AG04450 (cell line): Measurements from ENCODE around the gene TMEM14C. TPM values are rescaled to one million over a fixed set of nuclear protein-coding genes. Genes with fewer than 3 reads are reported as not detected.

ENCODE experiments used
- CTCF ChIA-PET: fragments of 300-600, 350-600 bp; formaldehyde crosslinking; extraction: SDS; loops from one replicate; lab custom pipeline; 2022; ENCODE audit warnings: antibody characterized with exemption, inconsistent platforms; lab: Charles Lee
- POLR2A ChIA-PET: fragments of 350-600 bp; formaldehyde crosslinking; extraction: SDS; loops from one replicate; lab custom pipeline; 2021; ENCODE audit warnings: antibody characterized with exemption, inconsistent platforms; lab: Yijun Ruan, JAX
- DNase-seq: peaks from one replicate; pipeline ENCODE4 v3.0.0-alpha.2; 2011; ENCODE audit warnings: low read depth, low spot score
- H3K27ac ChIP-seq: one replicate; pipeline ENCODE4 v1.5.1; 2012; ENCODE audit warnings: low read depth, low read length, control low read depth
- H3K27me3 ChIP-seq: one replicate; pipeline ENCODE4 v1.6.0; 2012; ENCODE audit warnings: low read length; ENCODE audit not compliant: control insufficient read depth, insufficient read depth
- H3K4me3 ChIP-seq: 2 replicates; pipeline ENCODE4 v1.5.1; 2011; ENCODE audit warnings: mild to moderate bottlenecking, low read depth, low read length, control low read depth
- H3K9me3 ChIP-seq: 2 replicates; pipeline ENCODE4 v1.5.1; 2012; ENCODE audit warnings: low read length; ENCODE audit not compliant: control insufficient read depth, insufficient read depth
- polyA plus RNA-seq: library from polyadenylated mRNA; depleted of rRNA; stranded (reverse); fragments of >200 nt; gene quantifications from 2 replicates; pipeline ENCODE4 v1.2.3, GENCODE V29; 2011
- TF ChIP-seq, protein P1 (sequence below): IDR thresholded peaks from 2 replicates; pipeline ENCODE4 v1.5.1; 2011; ENCODE audit warnings: low read depth, low read length, control low read depth, inconsistent platforms

Gene TMEM14C
- polyA plus RNA-seq, 1 experiment: 385 TPM

DNA sequence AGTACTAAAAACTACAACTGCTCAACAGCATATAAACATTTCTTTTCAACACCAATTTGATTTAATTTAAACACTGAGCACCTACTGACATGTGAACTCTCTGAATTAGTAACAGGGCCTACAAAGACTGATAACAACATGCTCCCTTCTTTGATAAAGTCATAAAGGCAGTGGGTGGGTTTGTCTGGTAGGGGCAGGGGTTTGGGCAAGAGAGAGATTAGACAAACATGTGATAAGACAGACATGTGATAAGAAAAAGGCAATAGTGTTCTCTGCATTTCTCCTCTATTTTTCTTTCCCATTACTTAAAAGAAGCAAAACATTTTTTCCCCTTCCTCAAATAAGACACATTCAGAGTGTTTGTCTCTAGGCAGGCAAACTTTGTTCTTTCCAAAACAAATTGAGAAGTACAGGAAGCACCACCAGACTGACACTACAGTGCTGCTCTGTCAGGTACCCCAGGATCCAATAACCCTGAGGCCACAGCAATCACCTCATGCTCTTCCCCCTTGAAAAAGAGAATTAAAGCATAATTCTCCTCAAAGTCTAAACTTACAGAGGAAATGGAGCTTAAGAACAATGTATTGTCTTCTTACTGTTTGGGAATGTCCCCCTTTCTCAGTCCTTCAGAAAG is 40.4 kb upstream of the TMEM14C start:
- POLR2A ChIA-PET: no interaction called here
- CTCF ChIA-PET: interaction anchor here (0.9 kb wide), 1 partner anchor 56 kb away, joined by 3 read pairs; no protein-coding TSS in a partner anchor
- Histone ChIP-seq H3K27me3 (peaks cover 11% of the 10 kb centered on the region), H3K27ac (no peak overlapping the region), H3K9me3 (no peaks in the 10 kb centered on the region), H3K4me3 (no peak overlapping the region)
- DNase-seq: no peak
- TF ChIP-seq, protein P1, sequence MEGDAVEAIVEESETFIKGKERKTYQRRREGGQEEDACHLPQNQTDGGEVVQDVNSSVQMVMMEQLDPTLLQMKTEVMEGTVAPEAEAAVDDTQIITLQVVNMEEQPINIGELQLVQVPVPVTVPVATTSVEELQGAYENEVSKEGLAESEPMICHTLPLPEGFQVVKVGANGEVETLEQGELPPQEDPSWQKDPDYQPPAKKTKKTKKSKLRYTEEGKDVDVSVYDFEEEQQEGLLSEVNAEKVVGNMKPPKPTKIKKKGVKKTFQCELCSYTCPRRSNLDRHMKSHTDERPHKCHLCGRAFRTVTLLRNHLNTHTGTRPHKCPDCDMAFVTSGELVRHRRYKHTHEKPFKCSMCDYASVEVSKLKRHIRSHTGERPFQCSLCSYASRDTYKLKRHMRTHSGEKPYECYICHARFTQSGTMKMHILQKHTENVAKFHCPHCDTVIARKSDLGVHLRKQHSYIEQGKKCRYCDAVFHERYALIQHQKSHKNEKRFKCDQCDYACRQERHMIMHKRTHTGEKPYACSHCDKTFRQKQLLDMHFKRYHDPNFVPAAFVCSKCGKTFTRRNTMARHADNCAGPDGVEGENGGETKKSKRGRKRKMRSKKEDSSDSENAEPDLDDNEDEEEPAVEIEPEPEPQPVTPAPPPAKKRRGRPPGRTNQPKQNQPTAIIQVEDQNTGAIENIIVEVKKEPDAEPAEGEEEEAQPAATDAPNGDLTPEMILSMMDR: no peak

DNA sequence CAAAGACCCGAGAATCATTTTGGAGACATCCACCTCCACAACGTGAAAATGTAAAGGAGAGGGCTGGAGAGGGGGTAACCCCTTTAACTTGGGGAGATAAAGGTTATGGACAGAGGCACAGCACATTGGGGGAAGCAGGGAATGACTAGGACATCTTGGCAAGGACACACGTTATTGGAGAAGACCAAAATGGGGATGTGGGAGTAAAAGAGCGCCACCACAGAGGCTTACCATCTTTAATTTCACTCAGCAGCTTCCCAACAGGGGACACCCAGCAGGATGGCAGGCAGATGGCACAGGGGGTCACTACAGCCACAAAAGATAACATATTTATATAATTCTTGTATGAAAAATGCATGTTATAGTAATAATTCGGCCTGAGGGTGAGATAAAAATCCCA is 38.3 kb upstream of the TMEM14C start:
- H3K4me3 ChIP-seq: no peak overlapping the region
- no peak for DNase-seq
- ChIA-PET POLR2A (no interaction called here), CTCF (no interaction called here)
- no peaks in the 10 kb centered on the region for H3K9me3 ChIP-seq
- TF ChIP-seq, protein P1: no peak
- H3K27me3 ChIP-seq: peaks cover 14% of the 10 kb centered on the region
- no peak overlapping the region for H3K27ac ChIP-seq

DNA sequence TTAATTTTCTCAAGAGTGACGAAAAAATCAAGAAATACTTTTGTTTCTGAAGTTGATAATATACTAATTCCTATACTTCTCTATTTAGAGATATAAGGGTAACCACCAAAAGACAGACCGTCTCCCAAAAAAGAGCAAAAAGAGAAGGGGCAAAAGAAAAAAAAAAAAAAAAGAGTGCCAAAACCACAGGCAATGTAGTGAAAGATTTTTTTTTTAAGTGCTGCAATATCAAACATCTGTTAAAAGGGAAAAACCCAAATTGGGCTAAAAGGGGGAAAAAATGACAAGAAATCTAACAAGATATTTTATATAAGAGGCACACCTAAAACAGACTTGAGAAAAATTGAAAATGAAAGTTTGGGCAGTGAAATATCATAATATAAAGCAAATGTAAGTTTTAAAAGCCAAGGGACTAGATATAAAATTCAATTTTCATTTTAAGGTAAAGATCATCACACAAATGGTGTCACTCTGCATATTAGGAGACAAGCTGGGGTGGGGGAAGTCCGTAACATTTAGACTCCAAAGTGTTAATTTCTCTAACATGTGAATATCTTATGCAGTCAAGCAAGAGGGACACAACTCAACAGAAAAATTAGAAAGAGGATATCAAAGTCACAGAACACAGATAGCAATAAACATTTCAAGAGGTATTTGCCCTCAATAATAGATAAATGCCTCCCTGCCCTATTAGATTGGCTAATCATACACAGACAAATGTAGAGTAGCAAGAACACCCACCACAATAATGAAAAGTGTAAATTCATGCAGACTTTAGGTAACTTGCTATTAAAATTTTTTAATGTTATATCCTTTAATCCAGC is 37.6 kb upstream of the TMEM14C start:
- TF ChIP-seq, protein P1: no peak
- ChIA-PET CTCF (no interaction called here), POLR2A (no interaction called here)
- H3K27ac ChIP-seq: no peak overlapping the region
- H3K4me3 ChIP-seq: no peak overlapping the region
- DNase-seq: no peak
- H3K27me3 ChIP-seq: peaks cover 14% of the 10 kb centered on the region
- H3K9me3 ChIP-seq: no peaks in the 10 kb centered on the region

DNA sequence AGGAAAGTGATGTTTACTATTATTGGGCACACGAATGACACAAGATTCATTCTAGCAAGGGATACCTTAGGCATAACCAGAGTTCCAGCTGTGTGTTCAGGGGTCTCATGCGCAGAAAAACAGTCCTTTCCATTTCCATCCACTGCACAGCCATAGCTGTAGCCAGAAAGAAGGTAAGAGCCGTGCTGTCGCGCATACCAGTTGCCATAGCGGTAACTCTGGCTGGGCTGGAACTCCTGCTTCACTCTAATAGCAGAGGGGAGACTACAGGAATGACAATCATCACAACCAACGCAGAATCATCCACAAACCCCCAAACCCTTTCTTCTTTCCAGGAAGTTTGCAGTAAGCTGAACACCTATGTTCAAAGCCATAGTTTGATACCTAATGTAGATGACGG is 36.0 kb upstream of the TMEM14C start:
- H3K9me3 ChIP-seq: no peaks in the 10 kb centered on the region
- no peak overlapping the region for H3K4me3 ChIP-seq
- TF ChIP-seq, protein P1: no peak
- peaks cover 14% of the 10 kb centered on the region for H3K27me3 ChIP-seq
- CTCF ChIA-PET: no interaction called here
- DNase-seq: no peak
- POLR2A ChIA-PET: no interaction called here
- no peak overlapping the region for H3K27ac ChIP-seq

DNA sequence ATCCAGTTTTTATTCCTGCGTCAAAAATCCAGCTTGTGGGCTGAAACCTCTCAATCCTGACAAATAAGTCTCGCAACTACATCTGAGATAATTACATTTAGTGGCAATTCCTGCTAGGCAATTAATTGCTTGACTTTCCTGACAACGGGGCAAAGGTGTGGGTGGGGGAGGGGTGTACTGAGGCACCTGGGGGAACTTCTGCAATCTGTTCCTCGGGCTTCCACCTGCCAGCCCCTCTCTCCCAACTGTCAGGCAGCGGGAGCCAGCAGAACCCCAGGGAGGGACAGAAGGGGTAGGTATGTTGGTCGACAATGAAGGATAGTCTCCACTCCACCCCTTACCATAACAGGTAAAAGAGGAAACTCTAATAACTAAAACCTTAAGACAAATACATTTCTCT is 35.3 kb upstream of the TMEM14C start:
- TF ChIP-seq, protein P1: no peak
- Histone ChIP-seq H3K27me3 (peaks cover 14% of the 10 kb centered on the region), H3K9me3 (no peaks in the 10 kb centered on the region), H3K4me3 (no peak overlapping the region), H3K27ac (no peak overlapping the region)
- CTCF ChIA-PET: no interaction called here
- DNase-seq: no peak
- POLR2A ChIA-PET: no interaction called here
